ENCODE results near the gene NDUFS2.
"Not testable (repeated sequence)": the region's sequence is repeated elsewhere in the genome, so short reads cannot be mapped to it uniquely, and the experiment has no call there.

The NDUFS2 gene

DNA sequence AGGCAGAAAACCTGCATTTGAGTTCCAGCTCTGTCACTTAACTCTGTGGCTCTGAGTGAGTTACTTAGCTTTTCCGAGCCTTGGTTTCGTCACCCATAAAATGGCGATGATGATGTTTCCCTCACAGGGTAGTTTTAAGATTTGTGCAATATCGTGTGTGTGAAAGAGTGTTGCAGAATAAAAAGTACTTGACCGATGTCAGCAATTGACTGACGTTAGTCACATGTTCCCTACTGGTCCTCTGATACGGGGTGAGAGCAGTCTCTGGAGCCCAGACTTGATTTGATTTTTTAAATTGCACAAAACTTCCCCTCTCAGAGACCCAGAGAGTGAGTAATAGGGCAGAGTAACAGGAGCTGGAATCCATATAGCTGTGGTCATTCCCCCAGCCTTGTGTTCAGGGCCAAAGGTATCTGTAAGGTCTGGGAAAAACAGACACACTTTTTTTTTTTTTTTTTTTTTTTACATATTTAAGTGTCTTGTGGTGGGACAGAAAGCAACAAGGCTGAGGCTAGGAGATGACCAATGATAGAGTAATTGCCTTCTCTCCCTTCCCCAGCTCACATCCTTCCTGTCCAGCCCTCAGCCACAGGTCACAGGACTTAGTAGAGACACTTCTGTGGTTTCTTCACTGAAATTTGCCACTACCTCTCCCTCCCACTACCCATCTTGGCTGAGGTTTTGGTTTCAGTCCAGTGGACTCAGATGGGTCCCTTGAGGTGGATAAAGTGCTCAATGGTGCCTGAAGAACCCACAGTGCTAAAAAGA is 15.0 kb downstream of the NDUFS2 start:
- no peak overlapping the region for H3K27ac ChIP-seq
- no peak for DNase-seq (ENCODE audit: low read depth, low spot score)

DNA sequence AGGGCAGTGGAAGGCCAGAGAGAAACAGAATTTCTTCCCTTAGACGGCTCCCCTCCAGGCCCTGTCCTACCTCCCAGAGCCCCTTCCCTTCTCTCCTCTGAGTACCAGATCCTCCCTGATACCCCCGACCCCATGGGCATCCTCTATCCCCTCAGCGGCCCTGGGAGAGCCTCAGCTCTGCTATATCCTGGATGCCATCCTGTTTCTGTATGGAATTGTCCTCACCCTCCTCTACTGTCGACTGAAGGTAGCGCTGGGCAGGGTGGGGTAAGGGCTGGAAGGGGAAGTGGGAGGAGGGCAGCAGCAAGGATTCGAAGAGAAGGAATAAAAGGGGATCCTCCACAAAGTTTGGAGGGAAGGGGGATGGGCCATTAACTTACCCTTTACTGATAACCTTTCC is 15.7 kb downstream of the NDUFS2 start:
- H3K27ac ChIP-seq = no peak overlapping the region

DNA sequence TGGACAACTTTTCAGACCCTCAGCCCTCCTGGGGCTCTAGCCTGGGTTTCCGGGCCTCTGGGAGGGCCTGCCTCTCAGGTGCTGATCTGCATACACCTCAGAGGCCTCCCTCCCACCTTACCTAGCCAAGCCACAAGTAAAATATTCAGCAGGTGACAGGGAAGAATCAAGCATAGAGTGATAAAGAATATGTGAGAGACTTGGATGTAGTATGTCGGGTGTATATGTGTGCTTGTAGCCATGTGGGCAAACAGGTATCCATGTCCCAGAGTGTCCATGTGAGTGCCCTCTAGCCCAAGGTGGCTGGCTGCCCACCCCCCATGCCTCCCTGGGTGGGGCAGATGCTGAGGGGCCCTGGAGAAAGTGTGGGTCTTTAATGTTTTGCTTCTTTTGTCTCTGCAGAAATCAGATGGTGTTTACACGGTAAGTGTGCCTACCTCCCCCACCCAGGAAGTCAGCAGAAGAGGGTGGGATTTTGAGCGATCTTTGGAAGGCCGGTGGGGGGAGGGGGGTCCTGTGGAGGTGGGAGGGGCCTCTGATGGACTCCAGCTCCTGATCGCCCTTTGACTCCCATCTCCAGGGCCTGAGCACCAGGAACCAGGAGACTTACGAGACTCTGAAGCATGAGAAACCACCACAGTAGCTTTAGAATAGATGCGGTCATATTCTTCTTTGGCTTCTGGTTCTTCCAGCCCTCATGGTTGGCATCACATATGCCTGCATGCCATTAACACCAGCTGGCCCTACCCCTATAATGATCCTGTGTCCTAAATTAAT is 16.3 kb downstream of the NDUFS2 start:
- no peak overlapping the region for H3K27ac ChIP-seq
- no peak for DNase-seq (ENCODE audit: low read depth, low spot score)

More for the DNA sequence above, 15.7 kb downstream of the NDUFS2 start:
- DNase-seq (ENCODE audit: low read depth, low spot score) = no peak

DNA sequence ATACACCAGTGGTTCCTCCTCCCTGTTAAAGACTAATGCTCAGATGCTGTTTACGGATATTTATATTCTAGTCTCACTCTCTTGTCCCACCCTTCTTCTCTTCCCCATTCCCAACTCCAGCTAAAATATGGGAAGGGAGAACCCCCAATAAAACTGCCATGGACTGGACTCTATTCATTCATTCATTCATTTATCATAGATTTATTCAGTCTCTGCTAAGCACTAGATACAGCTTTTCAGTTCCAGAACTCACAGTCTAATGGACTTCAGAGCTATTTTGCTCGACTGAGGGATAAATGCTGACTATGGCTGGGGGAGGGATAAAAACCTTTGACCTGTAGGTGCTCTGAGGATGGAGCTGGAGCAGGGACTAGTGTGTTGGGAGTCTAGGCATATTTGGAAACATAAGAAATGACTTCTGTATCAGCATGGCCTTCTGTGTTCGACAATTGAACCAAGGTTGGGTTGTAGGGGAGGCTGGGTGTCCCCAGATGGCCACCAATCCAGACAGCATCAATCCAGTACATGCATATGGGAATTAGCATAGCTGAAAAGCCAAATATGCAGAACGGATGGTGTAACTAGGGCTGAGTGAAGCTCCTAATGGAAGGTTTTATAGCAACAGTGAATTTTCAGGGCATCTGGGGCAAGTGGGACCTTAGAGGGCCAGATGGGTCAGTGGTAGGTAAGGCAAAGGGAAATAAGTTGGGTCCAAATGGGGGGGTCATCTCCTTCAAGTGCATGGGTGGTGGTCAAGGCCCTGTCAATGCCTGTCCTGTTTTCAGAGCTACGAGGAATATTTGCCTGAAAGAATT is 17.1 kb downstream of the NDUFS2 start:
- H3K27ac ChIP-seq = no peak overlapping the region
- no peak for DNase-seq (ENCODE audit: low read depth, low spot score)

DNA sequence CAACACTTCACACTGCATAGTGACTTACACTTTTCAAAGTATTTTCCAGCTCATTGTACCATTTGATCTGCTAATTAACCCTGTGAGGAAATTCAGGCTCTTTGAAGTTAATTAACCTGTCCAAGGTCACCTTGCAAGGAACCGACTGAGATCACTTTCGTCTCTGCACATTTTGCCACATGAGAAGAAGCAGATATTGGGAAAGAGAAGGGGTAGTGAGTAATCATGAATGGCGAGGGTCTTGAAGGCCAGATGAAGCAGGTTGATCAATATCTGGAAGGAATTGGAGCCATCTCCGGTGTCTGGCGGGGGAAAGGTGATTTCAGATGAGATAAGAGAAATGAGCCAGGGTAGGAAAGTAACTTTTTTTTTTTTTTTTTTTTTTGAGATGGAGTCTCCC is 17.8 kb downstream of the NDUFS2 start:
- H3K27ac ChIP-seq = no peak overlapping the region
- DNase-seq (ENCODE audit: low read depth, low spot score) = no peak

DNA sequence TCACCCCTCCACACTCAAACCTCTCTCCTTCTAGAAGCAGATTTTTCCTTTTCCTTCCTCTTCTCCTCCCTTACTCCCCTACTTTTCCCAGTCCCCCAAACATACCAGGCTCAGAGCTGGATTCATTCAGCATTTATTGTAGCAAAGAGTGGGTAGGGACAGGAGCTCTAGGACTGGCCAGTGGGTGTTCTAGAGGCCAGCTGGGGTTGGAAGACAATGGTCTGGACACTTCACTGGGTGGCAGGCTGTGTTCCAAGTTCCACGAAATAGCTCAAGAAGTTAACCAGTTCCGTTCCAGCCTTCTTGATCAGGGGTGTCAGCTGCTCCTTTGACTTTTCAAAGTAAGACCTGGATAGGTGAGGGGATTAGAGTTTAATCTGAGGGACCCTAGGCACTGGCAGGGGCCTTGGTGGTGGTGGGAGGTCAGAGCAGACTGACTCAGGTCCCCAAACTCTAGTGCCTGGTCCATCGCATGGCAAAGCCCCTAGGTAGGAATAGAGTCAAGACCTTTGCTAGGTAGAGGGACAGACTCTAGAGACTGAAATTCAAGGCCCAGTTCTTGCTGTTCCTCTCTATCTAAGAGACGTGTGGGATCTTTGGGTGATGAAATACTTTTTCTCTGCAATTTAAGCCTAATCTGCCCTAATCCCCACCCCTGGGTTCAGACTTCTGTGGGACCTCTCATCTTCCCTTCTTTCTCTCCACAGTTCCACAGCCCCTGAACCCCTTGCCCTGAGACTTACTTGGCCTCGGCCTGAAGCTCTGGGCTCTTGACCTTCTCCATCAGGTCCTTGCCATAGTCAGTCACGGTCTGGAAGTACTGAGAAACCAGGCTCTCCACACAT is 20.2 kb downstream of the NDUFS2 start:
- H3K27ac ChIP-seq = no peak overlapping the region
- DNase-seq (ENCODE audit: low read depth, low spot score) = no peak

DNA sequence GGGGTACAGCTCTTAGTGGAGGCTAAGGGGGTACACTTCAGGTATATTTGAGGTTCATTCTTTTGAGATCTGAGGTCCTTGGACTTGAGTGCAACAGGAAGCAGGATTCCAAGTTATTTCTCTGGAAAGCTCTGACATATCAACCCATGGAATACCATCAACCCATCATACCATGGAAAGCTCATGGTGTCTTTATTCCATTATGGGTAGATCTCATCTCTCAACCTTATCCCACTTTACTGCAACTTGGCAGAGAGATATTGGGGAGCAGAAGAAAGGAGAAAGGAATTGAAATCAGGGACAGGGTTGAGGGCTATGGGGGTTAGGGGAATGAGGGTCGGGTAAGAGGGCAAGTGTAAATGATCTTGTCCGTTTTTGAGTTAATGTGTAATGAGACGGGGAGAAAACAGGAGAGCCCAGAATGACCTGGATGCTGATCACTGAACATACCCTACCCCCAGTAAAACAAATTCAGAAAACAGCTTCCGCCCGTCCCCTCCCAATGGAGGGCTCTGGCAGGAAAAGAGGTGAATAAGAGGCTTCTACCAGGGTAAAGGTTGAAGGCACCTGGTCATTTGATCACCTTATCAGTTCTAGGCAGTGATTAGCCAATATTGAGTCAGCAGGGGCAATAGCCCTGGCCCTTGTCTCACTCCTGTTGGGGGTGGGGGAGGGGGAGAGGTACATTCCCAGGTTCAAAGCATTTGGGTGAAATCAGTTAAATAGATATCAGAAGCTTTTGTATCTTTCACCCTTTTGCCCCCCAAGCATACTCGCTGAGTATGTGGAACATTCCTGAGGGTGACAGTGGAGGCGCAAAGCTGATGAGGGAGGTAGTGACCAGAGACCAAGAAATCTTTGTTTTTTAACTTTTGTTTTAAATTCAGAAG is 21.9 kb downstream of the NDUFS2 start:
- DNase-seq (ENCODE audit: low read depth, low spot score) = no peak

DNA sequence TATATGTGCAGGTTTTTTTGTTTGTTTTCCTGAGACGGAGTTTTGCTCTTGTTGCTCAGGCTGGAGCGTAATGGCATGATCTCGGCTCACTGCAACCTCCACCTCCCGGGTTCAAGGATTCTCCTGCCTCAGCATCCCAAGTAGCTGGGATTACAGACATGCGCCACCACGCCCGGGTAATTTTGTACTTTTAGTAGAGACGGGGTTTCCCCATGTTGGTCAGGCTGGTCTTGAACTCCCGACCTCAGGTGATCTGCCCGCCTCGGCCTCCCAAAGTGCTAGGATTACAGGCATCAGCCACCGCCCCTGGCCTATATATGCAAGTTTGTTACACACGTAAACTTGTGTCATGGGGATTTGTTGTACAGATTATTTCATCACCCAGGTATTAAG is 22.5 kb downstream of the NDUFS2 start:
- not testable (repeated sequence) for H3K27ac ChIP-seq; DNase-seq (ENCODE audit: low read depth, low spot score)

More for the DNA sequence above, 21.9 kb downstream of the NDUFS2 start:
- H3K27ac ChIP-seq = no peak overlapping the region

DNA sequence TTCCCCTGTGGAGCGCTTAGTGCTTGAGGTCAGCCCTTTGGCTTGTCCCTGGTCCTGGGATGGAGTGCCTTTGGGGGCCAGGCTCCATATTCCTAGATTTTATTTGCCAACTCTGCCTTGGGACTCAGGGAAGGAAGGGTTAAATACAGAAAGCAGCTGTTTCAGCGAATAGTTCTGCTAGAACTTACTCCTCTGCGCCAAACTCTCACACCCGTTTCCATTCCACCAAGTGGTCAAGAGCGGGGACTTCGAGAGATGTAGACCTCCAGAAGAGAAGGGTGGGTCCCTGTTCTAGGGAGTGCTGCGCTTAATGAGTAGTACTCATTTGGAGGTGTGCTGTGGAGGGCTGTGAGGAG is 23.0 kb downstream of the NDUFS2 start:
- DNase-seq (ENCODE audit: low read depth, low spot score) = no peak
- H3K27ac ChIP-seq = no peak overlapping the region

DNA sequence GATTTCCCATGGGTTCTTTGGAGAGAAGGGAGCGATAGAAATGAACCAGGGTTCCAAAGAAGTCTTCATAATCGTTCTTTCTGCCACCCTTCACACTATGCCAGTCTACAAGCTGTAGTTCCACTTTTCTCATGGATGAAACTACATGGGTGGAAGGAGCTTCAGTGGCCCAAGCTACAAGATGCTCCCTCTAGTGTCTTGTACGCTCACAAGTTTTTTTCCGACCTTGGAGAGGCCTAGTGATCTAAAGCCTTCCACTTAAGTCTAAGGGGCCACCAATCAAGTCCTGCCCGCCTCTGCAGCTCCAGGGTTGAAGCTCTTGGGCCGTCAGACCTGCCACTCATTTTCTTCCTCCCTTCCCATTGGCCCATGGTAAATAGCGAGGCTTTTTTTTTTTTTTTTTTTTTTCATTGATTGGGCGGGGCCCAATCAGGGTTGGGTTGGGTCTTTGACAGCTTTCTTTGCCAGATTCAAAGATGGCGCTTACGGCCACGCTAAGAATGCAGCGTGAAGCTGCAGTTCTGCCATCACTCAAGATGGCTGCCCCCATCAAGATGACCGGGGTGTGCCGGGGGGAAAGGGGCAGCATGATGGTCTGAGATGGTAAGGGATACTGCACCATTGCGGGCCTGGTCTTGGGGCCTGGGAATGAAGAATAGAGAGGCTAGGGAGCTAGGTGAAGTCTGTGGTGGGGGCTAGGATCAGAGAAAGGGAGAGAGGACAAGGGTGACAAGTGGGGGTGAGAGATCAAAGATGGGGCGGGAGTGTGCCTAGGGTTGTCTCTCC is 23.6 kb downstream of the NDUFS2 start, which contains the start of gene TOMM40L:
Gene TOMM40L, plus strand, starts transcription at position 527 of the 786 bp plus-strand sequence. CDS start 430 bp downstream, outside the sequence.
- DNase-seq (ENCODE audit: low read depth, low spot score) = peak; percentile 97
- H3K27ac ChIP-seq = peak within 1 kb of the TSS; percentile 54

DNA sequence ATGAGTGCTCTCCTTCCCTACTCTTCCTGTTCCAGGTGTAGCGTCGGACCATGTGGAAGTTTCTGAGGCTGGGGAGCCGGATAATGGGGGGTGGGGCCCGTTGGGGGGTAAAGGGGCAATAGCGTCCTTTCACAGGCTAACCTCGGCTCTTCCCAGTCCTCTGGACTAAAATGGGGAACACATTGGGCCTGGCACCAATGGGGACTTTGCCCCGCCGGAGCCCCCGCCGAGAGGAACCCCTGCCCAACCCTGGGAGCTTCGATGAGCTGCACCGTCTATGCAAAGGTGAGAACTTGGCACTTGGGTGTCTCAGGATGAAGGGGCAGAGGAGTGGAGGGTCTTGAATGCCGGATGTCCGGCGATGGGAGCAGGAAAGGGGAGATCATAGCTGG is 24.1 kb downstream of the NDUFS2 start:
- DNase-seq (ENCODE audit: low read depth, low spot score) = no peak
- H3K27ac ChIP-seq = peak overlapping the region; percentile 54

DNA sequence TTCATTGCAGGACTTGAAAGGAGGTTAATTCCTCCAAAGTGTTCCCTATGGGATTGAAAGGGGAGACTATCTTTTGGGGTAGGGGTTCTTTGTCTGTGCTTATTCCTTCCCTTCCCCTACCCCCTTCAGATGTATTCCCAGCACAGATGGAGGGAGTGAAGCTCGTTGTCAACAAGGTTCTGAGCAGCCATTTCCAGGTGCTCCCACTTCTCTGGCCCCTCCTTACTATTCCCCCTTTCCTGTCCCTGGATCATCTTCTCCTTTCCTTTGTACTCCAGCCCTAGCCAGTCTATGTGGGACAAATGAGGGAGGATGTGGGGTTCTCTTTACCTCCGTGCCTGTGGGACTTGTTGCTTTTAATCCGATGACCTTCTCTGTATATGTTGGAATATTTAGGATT is 24.6 kb downstream of the NDUFS2 start:
- peak overlapping the region; percentile 54 for H3K27ac ChIP-seq
- no peak for DNase-seq (ENCODE audit: low read depth, low spot score)

DNA sequence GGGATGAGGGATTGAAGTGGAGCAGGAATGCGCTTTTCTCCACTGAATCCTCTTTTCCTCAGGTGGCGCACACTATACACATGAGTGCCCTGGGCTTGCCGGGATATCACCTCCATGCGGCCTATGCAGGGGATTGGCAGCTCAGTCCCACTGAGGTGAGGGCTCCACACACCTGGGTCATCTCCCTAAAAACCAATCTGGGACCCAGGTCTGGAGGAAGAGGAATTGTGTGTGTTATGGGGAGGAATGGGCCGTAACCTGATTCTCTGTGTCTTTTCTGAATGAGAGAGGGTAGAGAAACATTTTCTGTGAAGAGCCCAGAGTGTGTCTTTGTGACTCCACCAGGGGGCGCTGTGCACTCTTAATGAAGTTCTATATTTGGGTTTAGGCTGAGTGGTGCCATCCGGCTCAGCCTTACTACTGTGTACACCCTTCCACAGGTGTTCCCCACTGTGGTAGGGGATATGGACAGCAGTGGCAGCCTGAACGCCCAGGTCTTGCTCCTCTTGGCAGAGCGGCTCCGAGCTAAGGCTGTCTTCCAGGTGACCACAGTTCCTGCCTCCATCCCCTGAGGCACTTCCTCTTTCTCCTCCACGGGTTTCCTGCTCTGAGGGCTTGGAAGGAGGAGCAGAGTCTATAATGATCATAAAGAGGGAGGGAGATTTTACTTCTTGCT is 25.2 kb downstream of the NDUFS2 start:
- peak overlapping the region; percentile 54 for H3K27ac ChIP-seq

DNA sequence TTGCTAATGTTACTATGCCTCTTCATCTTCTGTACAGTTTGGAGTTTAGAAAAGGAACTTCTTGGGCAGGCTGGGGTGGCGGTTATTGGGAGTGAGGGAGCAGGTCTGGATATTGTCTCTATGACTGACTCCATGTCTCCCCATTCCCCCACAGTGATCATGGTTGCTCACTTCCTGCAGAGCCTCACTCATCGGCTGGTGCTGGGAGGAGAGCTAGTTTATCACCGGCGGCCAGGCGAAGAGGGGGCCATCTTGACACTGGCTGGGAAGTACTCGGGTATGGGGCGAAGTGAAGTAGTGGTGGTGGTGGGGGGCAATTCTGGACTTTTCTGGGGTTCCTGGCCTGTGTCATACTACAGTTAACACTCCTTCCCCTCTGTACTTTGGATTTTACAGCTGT is 25.9 kb downstream of the NDUFS2 start:
- no peak for DNase-seq (ENCODE audit: low read depth, low spot score)
- H3K27ac ChIP-seq = peak overlapping the region; percentile 54

More for the DNA sequence above, 25.2 kb downstream of the NDUFS2 start:
- peak; percentile 24 for DNase-seq (ENCODE audit: low read depth, low spot score)

DNA sequence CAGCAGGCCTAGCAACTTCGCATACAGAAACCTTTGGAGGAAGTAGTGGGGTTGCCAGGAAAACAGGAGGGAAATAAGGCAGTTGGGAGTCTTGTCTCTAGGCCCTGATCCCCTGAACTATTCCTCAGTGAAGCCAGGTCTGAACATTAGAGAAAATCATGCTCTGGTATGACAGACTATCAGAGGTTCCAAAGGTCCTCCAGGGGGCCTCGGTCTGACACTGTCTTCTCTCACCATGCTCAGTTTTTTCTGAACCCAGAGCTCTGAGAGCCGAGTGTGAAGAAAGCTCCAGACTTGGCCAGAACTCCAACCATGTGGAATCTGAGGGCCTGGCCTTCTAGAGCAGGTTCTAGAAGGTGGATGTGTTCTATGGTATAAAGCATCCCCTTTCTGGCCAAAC is 27.7 kb downstream of the NDUFS2 start:
- no peak overlapping the region for H3K27ac ChIP-seq
- DNase-seq (ENCODE audit: low read depth, low spot score) = no peak

DNA sequence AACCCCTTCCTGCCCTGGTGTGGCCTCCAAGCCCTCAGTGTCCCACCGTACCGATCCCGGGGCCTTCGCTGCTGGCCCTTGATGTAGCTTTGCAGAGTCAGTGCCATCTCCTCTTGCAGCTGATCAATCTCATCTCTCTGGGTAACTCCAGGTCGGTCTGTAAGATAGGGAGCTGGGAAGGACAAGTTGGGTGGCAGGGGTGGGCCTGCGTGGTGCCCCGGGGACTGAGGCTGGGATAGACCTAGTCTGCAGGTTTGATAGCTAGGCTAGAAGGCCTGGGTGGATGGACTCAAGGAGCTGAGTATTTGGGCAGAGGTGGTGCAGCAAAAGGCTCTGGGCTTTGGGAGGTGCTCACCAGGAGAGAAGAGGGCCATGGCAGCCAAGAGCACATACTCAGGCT is 28.6 kb downstream of the NDUFS2 start:
- DNase-seq (ENCODE audit: low read depth, low spot score) = no peak
- no peak overlapping the region for H3K27ac ChIP-seq

DNA sequence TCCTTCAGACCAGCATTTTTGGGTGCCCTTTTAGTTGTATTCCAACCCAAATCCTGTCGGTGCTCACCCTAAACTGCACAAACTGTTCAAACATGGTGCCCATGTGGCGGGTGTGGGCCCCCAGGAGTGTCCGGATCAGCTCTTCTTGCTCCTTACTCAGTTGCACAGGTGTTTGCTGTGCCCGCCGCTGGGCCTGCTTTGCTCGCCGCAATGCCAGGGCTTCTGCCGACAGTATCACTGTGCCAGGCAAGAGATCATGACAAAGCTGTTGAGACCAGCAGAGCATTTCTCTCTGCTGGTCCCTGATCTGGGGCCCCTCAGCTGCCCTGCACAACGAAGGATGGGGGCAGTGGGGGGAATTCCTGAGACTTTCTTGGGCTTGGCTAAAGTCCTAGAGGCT is 30.9 kb downstream of the NDUFS2 start:
- no peak for DNase-seq (ENCODE audit: low read depth, low spot score)
- no peak overlapping the region for H3K27ac ChIP-seq
